Frontal cortex (tissue), 4 donors: ENCODE measurements around the gene MED9. TPM values are rescaled to one million over a fixed set of nuclear protein-coding genes. Genes with fewer than 3 reads are reported as not detected.
"Not testable (repeated sequence)": the region's sequence is repeated elsewhere in the genome, so short reads cannot be mapped to it uniquely, and the experiment has no call there.

Source experiments
- DNase-seq, 2 donors: peaks; one replicate each; pipeline ENCODE4 v3.0.0; 2012; ENCODE audit warnings: low spot score in 2 of 2
- FAIRE-seq: peaks from 2 replicates; lab custom pipeline; 2012; peaks lifted over from hg19 to GRCh38; lab: Jason Lieb, UNC
- total RNA-seq: library from RNA; depleted of rRNA; stranded (reverse); fragments of >200 nt; gene quantifications from one replicate; pipeline ENCODE4 v1.2.3, GENCODE V29; 2014
- donor health status: control.
- donor health status: control.
- donor health status: control.

MED9 gene, protein sequence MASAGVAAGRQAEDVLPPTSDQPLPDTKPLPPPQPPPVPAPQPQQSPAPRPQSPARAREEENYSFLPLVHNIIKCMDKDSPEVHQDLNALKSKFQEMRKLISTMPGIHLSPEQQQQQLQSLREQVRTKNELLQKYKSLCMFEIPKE
- 12.6 TPM for total RNA-seq

DNA sequence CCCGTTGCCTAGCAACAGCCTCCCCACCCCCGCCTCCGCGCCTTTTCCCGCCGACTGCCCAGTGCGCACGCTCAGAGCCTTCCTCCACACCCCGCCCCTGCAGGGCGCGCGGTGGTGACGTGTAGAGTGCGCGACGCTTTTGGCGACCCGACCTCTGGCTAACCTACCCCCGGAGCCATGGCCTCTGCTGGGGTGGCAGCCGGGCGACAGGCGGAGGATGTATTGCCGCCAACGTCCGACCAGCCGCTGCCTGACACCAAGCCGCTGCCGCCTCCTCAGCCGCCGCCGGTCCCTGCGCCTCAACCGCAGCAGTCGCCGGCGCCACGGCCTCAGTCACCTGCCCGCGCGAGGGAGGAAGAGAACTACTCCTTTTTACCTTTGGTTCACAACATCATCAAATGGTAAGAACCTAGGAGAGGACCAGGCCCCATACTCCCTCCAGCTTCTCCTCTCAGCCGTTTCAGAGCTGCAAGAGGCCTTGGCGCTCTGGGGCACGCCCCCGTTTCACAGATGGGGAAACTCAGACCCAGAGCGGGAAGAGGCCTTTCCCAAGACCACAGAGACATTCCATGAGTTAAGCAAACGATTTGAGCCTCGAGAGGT lies at the start of gene MED9:
MED9 (plus strand) TSS at position 136 of the 603 bp plus-strand sequence; CDS start at position 178, 42 bp downstream.
- FAIRE-seq, result no peak

DNA sequence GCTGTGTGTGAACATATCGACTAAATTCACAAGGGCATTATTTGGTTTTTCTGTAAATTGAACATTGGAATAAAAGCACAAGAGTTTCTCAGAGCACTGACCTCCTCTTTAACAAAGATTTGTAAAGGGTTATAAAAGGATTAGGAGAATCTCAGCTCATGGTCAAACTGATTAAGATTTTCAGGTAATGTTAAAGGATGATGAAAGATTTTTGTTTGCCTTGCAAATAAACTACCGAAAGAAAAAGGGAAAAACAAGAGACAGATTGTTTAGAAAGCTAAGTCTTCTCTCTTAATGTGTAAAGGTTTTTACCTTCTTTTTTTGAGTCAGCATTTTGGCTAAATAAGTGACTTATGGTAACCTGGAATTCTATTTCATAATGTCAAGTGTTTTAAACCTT lies 47.6 kb upstream of the MED9 start:
- no peak for DNase-seq
- no peak for FAIRE-seq

More for the DNA sequence above, at the start of gene MED9:
- peak; percentile 96 to 97 for DNase-seq

DNA sequence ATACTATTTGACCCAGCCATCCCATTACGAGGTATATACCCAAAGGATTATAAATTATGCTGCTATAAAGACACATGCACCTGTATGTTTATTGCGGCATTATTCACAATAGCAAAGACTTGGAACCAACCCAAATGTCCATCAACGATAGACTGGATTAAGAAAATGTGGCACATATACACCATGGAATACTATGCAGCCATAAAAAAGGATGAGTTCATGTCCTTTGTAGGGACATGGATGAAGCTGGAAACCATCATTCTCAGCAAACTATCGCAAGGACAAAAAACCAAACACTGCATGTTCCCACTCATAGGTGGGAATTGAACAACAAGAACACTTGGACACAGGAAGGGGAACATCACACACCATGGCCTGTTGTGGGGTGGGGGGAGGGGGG lies 45.9 kb upstream of the MED9 start:
- not testable (repeated sequence) for FAIRE-seq, DNase-seq

DNA sequence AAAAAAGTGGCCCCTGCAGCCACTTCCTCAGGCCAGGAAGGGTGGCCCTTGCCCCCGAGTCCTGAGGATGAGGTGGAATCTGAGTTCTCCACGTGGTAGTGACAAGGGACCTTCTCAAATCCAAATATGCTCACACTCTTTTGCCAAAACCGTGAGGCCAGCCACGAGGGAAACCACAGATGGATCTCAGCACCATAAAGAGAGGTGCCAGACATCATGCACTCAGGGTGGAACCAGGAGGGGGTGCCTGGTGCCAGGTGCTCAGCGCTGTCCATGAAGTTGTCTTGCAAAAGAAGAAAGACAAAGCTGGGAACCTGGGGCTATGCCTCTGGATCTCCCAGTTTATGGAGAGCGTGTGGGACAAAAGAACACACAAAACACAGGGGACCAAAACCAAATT lies 45.2 kb upstream of the MED9 start:
- no peak for DNase-seq
- no peak for FAIRE-seq

DNA sequence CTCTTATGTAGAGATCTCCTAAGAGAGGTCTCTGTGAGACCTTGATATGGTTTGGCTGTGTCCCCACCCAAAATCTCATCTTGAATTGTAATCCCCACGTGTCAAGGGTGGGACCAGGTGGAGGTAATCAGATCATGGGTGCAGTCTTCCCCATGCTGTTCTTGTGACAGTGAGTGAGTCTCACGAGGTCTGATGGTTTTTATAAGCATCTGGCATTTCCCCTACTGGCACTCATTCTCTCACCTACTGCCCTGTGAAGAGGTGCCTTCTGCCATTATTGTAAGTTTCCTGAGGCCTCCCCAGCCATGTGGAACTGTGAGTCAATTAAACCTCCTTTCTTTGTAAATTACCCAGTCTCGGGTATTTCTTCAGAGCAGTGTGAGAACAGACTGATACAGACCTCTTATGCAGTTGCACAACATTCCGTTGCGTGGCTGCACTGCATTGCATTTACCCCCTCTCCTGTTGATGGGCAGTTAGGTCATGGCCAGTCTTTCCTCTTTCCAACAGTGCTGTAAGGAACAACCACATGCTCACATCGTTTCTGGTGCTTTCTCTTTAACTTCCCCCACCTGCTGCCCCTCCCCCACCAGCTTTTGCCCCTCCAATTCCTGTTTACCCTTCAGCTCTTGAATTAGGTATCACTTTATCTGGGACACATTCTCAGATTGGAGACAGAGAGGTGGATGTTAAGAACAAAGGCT lies 43.6 kb upstream of the MED9 start:
- no peak for FAIRE-seq
- DNase-seq, result no peak

GRCh38 chr17:17434477-17434876 lies 42.3 kb upstream of the MED9 start:
- no peak for DNase-seq
- FAIRE-seq, result no peak

DNA sequence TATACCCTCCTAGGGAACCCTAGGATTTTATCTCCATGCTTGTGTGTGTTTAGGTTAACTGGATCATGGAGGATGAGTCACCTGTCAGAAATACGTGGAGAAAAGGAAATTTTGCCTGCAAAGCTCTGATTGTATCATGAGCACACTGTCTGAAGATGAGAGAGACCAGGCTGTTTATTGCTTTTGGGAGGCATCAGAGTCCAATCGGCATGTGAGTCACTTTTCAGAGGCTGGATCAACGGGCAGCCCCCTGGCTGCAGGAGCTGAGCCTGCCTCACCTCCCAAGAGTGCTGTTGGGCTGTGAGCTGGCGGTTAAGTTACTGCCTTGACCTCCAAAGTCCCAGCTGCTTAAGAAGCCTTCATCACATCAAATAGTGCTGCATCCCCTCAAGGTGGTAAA lies 41.5 kb upstream of the MED9 start:
- no peak for DNase-seq
- FAIRE-seq, result no peak

GRCh38 chr17:17437461-17437860 lies 39.3 kb upstream of the MED9 start:
- no peak for FAIRE-seq

GRCh38 chr17:17437893-17438292 lies 38.9 kb upstream of the MED9 start:
- no peak for FAIRE-seq

More at GRCh38 chr17:17437461-17437860, 39.3 kb upstream of the MED9 start:
- DNase-seq, result no peak

GRCh38 chr17:17440010-17440843 lies 36.6 kb upstream of the MED9 start:
- no peak for FAIRE-seq

More at GRCh38 chr17:17437893-17438292, 38.9 kb upstream of the MED9 start:
- DNase-seq, result no peak

GRCh38 chr17:17440938-17441675 lies 35.7 kb upstream of the MED9 start:
- FAIRE-seq (no peak), DNase-seq (no peak)

More at GRCh38 chr17:17440010-17440843, 36.6 kb upstream of the MED9 start:
- DNase-seq, result peak in 1 of 2 donors; percentile 41

- no peak for FAIRE-seq
- DNase-seq, result no peak
Measured at GRCh38 chr17:17443173-17443572, 33.6 kb upstream of the MED9 start.

GRCh38 chr17:17445296-17445924 lies 31.4 kb upstream of the MED9 start:
- FAIRE-seq (no peak), DNase-seq (no peak)

DNA sequence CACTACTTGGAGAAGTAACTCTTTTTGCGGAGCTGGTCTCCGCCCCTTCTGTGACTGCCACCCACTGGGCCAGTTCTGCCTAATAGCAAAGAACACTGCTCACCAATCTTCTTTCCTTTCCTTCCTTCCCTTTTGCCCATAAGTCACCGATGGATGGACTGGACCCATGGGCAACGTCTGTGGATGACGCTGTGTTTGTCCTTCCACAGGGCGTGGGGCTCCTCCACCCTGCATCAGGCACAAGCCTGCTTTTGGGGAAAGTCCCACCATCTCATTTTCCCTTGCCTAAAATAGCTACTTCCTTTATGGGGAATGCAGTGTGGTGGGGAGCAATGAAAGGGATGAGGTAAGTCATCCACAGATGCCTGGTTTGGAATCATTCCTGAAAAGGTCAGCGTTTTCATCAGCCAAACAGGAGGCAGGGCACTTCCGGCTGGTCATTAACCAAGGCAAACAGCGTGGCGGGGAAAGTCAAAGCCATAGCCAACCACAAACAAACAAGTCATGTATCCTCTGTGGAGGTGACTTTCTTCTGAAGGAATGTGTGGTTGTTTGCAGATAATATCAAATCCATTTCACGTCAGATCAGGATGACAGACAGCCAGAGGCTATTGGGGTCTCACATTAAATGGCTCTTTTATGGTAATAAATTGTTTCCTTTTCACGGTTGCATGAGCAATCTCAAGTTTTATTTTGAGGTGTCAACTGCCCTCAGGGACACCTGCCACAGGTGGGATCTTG lies 30.7 kb upstream of the MED9 start:
- DNase-seq, result no peak
- no peak for FAIRE-seq

DNA sequence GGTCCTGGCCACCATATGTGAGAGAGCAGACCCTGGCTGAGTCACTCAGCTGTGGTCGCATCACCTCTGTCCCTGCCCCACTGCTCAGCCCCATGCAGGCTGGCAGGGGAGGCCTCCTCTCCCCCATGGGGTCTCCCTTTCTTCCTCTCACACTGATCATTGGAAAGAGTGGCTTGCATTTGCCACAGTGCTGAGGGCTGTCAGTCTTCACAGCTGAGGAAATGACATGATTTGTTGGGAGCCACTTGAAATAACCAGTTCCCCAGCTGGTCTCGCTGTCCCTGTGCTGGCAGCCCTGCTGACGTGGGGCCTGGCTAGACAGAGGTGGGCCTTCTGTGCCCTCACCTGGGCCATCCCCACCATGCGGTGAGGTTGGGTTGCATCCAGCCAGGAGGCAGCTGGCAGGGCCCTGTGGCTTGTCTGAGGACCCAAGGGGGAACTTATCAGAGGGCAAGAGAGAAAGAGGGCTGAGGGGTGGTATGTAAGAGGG lies 30.1 kb upstream of the MED9 start:
- FAIRE-seq (no peak), DNase-seq (no peak)

DNA sequence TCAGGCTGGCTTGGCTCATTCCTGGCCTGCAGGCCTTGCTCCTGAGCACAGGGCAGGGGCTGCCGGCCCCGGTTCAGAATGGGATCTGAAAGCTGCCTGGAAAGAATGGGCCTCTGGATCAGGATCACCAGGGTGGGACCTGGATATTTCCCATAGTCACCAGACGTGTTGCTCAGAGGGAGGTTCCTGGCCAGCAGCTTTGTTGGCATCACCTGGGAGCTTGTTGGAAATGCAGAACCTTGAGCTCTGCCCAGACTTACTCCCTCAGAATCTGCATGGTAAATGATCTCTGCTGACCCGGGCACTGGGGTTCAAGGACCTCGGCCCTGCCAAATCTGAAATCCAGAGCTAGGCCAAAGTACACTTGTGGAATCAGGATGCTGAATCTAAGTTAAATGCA lies 29.5 kb upstream of the MED9 start:
- FAIRE-seq, result no peak
- DNase-seq, result no peak

DNA sequence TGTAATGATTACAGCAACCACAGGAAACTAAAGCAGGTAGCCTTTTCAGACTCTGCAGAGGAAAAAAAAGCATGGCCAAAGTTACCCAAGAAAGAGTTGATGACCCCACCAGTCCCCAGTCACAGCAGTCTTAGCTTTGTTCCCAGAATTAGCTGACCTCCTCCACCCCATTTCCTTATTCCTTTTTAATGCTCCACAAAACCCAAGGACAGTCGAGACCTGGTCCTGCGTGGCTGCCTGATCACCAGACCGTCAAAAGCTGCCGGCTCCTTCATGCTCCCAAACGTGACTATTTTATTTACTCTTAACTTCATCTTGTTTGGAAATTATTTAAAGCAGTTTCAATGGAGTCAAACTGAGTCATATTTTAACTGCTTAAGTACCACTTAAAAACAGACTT lies 28.7 kb upstream of the MED9 start:
- no peak for FAIRE-seq
- no peak for DNase-seq

DNA sequence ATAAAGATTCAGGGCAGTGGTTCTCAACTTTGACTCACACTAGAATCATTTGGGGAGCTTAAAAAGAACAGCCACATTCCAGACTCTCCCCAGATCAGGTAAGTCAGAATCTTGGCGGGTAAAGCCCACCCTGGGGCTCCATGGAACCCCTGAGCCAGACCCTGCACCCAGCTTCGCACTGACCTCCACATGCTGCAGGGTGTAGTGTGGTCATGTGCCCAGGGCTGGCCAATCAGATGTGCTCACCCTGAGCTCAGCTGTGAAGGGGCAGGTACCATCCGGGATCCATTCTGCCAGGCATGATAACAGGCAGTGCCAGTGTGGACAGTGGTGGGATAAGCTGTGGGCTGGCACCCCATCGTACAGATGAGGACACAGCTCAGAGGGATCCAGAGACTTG lies 28.1 kb upstream of the MED9 start:
- DNase-seq (no peak), FAIRE-seq (no peak)
